ENCODE results near the gene PPP1R3F.

- TF ChIP-seq CTCF (IDR thresholded peaks at IDR 0.05; ENCODE audit: low read length) (no peak), EZH2phosphoT487 (IDR thresholded peaks at IDR 0.05; ENCODE audit: low read length) (no peak)
Observed at GRCh38 chrX:49287665-49288064, 18.1 kb downstream of the PPP1R3F start.
